ENCODE results near the gene FCHSD1. TPM values are rescaled to one million over a fixed set of nuclear protein-coding genes. Genes with fewer than 3 reads are reported as not detected.
A peak's percentile ranks its signal among the peaks of the same experiment; 100 is the strongest.

Gene FCHSD1
- total RNA-seq, 1 experiment from 2014 or later: 23.1 TPM

DNA sequence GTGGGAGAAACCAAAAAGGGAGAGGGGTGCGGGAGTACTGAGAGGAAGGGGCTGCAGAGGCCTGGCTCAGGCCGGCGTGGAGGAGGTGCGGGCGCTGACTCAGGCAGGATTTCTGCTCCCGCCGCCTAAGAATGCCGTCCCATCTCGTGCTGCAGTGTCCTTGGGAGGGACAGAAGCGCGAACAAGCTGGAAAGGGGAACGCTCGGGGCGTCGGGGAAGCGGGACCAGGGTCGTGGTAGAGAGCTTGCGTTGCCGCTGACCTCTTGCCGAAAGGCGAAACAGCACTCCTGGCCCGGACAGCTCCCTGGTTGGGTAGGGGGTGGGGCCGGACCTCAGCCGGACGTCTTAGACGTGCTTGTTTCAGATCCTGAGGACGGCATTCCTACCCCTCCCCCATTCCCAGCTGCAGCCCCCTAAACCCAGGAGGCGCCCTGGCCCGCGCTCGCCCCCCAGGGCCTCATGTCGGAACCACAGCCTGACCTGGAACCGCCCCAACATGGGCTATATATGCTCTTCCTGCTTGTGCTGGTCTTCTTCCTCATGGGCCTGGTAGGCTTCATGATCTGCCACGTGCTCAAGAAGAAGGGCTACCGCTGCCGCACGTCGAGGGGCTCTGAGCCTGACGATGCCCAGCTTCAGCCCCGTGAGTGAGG, 13.3 kb downstream of the FCHSD1 start:
- Mint-ChIP-seq H3K27me3 (ENCODE audit: low read depth) (peaks cover 2% of the 10 kb centered on the region), H3K9me3 (no peaks in the 10 kb centered on the region; a peak in 1 of 5 replicates), H3K27ac (peak overlapping the region in 2 of 3 experiments; percentile 24 to 49; a peak in 3 of 7 replicates), H3K4me3 (peak overlapping the region; percentile 92 to 96), H3K36me3 (ENCODE audit: insufficient read depth in 1 of 3, low read depth in 3 of 3) (peaks cover 16 to 29% (median 25%) of the 10 kb centered on the region in 3 experiments; a peak in 6 of 7 replicates), H3K4me1 (peaks cover 22 to 28% of the 10 kb centered on the region in 2 experiments)
- Histone ChIP-seq H2AK5ac (ENCODE audit: insufficient read length, low read length) (no peak overlapping the region), H4K5ac (ENCODE audit: insufficient read length, low read depth, low read length) (no peak overlapping the region), H3K4me1 (ENCODE audit: insufficient read depth, low read length) (peaks cover 4% of the 10 kb centered on the region; the same call in 1 of the 2 replicates), H3K4ac (ENCODE audit: low read depth, low read length) (no peak overlapping the region), H4K20me1 (ENCODE audit: control insufficient read depth, insufficient read depth, insufficient read length) (no peaks in the 10 kb centered on the region), H3K23me2 (ENCODE audit: insufficient read length, low read depth, low read length, poor library complexity, severe bottlenecking) (peaks cover 14% of the 10 kb centered on the region), H4K91ac (ENCODE audit: insufficient read length, low read depth, low read length) (no peak overlapping the region), H3K79me1 (ENCODE audit: insufficient read depth, low read depth, low read length, poor library complexity, severe bottlenecking) (peaks cover 7% of the 10 kb centered on the region), H4K8ac (replicated peaks; ENCODE audit: insufficient read length, low read depth, low read length) (no peak overlapping the region), H3K14ac (ENCODE audit: insufficient read depth, low read length) (peak overlapping the region; percentile 26; the same call in 1 of the 2 replicates), H3K56ac (ENCODE audit: insufficient read length, low read depth, low read length) (no peak overlapping the region), H2BK120ac (ENCODE audit: low read depth, low read length, poor library complexity, severe bottlenecking) (no peak overlapping the region), H3K27ac (ENCODE audit: insufficient read length, low read depth, low read length) (no peak overlapping the region), H2BK20ac (ENCODE audit: low read depth, low read length, poor library complexity, severe bottlenecking) (no peak overlapping the region), H3K9ac (ENCODE audit: extremely low read depth, insufficient read length, low read length) (no peak overlapping the region), H2BK5ac (ENCODE audit: insufficient read length, low read length) (no peak overlapping the region), H3T11ph (ENCODE audit: low read length) (no peak overlapping the region), H2BK15ac (ENCODE audit: low read depth, low read length) (no peak overlapping the region), H3K79me2 (ENCODE audit: insufficient read depth, low read length) (peaks cover 10% of the 10 kb centered on the region; the same call in 1 of the 2 replicates), H3K27me3 (ENCODE audit: insufficient read depth, low read length) (no peaks in the 10 kb centered on the region), H3K23ac (ENCODE audit: insufficient read length, low read depth, low read length) (no peak overlapping the region), H2AFZ (ENCODE audit: low read length) (no peak overlapping the region), H3K18ac (ENCODE audit: insufficient read length, low read depth, low read length) (peak overlapping the region; percentile 3), H2BK12ac (ENCODE audit: insufficient read length, low read depth, low read length) (no peak overlapping the region), H3K4me2 (ENCODE audit: insufficient read depth, insufficient read length, low read length) (peak overlapping the region; percentile 79), H3K9me3 (ENCODE audit: control insufficient read depth, low read depth, low read length) (no peaks in the 10 kb centered on the region)
- no CpG with 5 or more reads among the region's 40 CpGs for WGBS (ENCODE audit: extremely low coverage, insufficient read length, low lambda C conversion rate)
- DNase-seq: peak; percentile 94
- TF ChIP-seq CTCF (conservative IDR thresholded peaks at IDR 0.05): peak; percentile 63
